ENCODE data around the gene MAGI1.

DNA sequence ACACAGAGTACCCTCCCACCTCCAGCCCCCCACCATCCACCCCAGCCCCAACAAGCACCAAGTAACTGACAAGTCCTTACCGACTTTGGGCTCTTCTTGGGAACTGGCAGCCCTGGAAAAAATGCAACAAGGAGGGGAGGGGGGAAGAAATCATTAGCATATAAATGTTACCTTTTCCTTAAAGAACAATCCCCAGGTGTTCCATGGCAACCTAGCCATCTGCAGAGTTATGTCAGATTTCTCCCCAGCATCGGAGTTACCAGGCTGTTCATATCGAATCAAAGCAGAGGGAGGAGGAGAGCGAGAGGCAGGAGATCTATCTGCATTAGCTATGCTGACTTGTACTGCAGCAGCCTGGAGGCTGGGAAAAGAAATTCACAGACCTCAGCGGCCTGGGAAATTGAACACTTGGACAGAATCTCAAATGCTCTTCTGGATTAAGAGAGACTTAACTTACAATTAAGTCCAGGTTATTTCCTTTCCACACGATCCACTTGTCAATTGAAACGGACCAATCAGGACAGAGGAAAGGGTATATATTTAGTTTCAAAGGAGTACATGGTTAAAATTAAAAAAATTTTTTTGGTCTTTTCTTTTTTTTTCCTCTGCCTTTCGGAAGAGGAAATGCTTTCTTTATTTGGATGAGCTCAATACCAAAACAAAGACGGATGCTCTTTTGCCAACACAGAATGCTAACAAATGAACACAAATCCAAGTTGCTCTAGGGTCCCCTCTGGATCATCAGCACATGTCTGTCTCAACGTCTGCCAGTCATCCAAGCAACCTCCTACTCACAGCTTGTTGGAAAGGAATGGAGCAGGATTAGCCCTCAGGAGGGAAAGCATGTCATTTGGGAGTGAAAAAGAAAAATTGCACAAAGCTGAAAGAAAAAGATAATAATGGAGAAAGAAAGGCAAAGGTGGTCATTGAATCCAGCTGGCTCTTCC, 637.1 kb downstream of the MAGI1 start:
- TF ChIP-seq CTCF (conservative IDR thresholded peaks at IDR 0.05; ENCODE audit: low read length) (no peak), EZH2phosphoT487 (IDR thresholded peaks at IDR 0.05; ENCODE audit: borderline replicate concordance) (no peak)

Data from Loucy (cell line).